SK-N-MC (cell line): ENCODE results near the gene SWI5.

Source experiments
- EZH2 ChIP-seq: fragments of 200-600 bp; sonication (generic); IDR thresholded peaks from one replicate; pipeline ENCODE4 v1.6.1; 2017; ENCODE audit warnings: antibody characterized with exemption
- FOXP2 ChIP-seq: optimal IDR thresholded peaks from 2 replicates; pipeline ENCODE3; 2011; ENCODE audit warnings: mild to moderate bottlenecking, moderate library complexity; ENCODE audit not compliant: insufficient read depth; ENCODE audit errors: extremely low read length, control extremely low read depth
- POLR2AphosphoS5 ChIP-seq: IDR thresholded peaks from 2 replicates; pipeline ENCODE4 v1.6.1; 2012; ENCODE audit warnings: mild to moderate bottlenecking, low read depth, low read length, borderline replicate concordance

DNA sequence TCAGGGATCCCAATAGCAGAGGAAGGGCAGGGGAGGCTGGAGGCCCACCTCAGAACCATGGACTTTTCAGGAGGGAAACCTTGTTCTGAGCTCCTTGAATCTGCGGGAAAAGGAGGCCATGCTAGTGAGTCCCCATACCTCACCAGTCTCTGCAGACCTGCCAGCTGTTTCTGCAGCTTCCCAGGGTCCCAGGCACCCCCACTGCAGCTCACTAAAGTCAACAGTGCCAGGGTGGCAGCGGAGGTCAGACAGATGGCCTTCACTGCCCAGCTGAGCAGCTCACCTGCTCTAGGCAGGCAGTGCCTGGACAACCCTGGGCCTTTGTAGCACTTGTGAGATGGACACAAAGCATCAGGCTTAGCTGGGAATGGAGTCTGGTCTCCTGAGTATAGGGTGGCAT lies 59.8 kb downstream of the SWI5 start:
- TF ChIP-seq EZH2 (no peak), POLR2AphosphoS5 (no peak), FOXP2 (no peak)
